WTC11 (cell line): ENCODE results near the gene ABCA13. TPM values are rescaled to one million over a fixed set of nuclear protein-coding genes. Genes with fewer than 3 reads are reported as not detected.

Source experiments
- ATAC-seq: fragments of 200-7000 bp; cut with Tn5 transposase; 2 replicates; pipeline ENCODE4 v1.10.0; 2021; ENCODE audit warnings: mild to moderate bottlenecking, moderate library complexity
- CTCF ChIA-PET: fragments of 300-600 bp; sonication (Branson Sonifier 250); formaldehyde crosslinking; loops from one replicate; lab custom pipeline; 2021; ENCODE audit warnings: antibody characterized with exemption; lab: Charles Lee
- POLR2A ChIA-PET: fragments of 350-600 bp; sonication (Branson Sonifier 250); formaldehyde crosslinking; loops from one replicate; lab custom pipeline; 2021; ENCODE audit warnings: antibody characterized with exemption; lab: Charles Lee
- DNase-seq: peaks from one replicate; pipeline ENCODE4 v3.0.0; 2021; ENCODE audit warnings: low spot score
- H3K27ac Mint-ChIP-seq: 2 replicates; pipeline ENCODE4 v1.8.0; 2021; ENCODE audit warnings: mixed read lengths
- H3K27me3 Mint-ChIP-seq: 2 replicates; pipeline ENCODE4 v1.8.0; 2021; ENCODE audit warnings: low read depth, mild to moderate bottlenecking, moderate library complexity, mixed read lengths
- H3K36me3 Mint-ChIP-seq: 2 replicates; pipeline ENCODE4 v1.8.0; 2021; ENCODE audit warnings: mixed read lengths
- H3K4me1 Mint-ChIP-seq: 2 replicates; pipeline ENCODE4 v1.8.0; 2022; ENCODE audit warnings: mixed read lengths
- H3K4me3 Mint-ChIP-seq: 2 replicates; pipeline ENCODE4 v1.8.0; 2021; ENCODE audit warnings: mild to moderate bottlenecking, moderate library complexity, mixed read lengths
- H3K9me3 Mint-ChIP-seq: 2 replicates; pipeline ENCODE4 v1.8.0; 2021; ENCODE audit warnings: mixed read lengths
- EMX1 ChIP-seq: fragments of 250-450 bp; sonication (Bioruptor Pico); IDR thresholded peaks from 2 replicates; pipeline ENCODE4 v1.8.0; 2021; ENCODE audit warnings: mild to moderate bottlenecking
- FOXJ3 ChIP-seq: sonication (generic); formaldehyde crosslinking; IDR thresholded peaks from 2 replicates; pipeline ENCODE4 v1.9.0; 2021; ENCODE audit warnings: missing genetic modification reagents, mild to moderate bottlenecking, borderline replicate concordance
- IRF2 ChIP-seq: sonication (generic); formaldehyde crosslinking; IDR thresholded peaks from 2 replicates; pipeline ENCODE4 v1.8.0; 2022; ENCODE audit warnings: low read depth, missing genetic modification reagents, borderline replicate concordance
- NR2C2 ChIP-seq: sonication (generic); formaldehyde crosslinking; IDR thresholded peaks from 2 replicates; pipeline ENCODE4 v1.8.0; 2022; ENCODE audit warnings: mild to moderate bottlenecking, missing genetic modification reagents
- OVOL2 ChIP-seq: fragments of 250-450 bp; sonication (Bioruptor Pico); IDR thresholded peaks from 2 replicates; pipeline ENCODE4 v1.9.0; 2021; ENCODE audit warnings: mild to moderate bottlenecking, borderline replicate concordance
- PRRX2 ChIP-seq: fragments of 250-450 bp; sonication (Bioruptor Pico); IDR thresholded peaks from 2 replicates; pipeline ENCODE4 v1.8.0; 2021; ENCODE audit warnings: mild to moderate bottlenecking
- RELA ChIP-seq: sonication (generic); formaldehyde crosslinking; IDR thresholded peaks from 2 replicates; pipeline ENCODE4 v1.8.1; 2022; ENCODE audit warnings: missing genetic modification reagents, mild to moderate bottlenecking, borderline replicate concordance
- SMAD3 ChIP-seq: sonication (generic); formaldehyde crosslinking; IDR thresholded peaks from 2 replicates; pipeline ENCODE4 v1.8.0; 2022; ENCODE audit warnings: missing genetic modification reagents, mild to moderate bottlenecking, borderline replicate concordance
- TCF7 ChIP-seq: sonication (generic); formaldehyde crosslinking; IDR thresholded peaks from 2 replicates; pipeline ENCODE4 v1.8.0; 2022; ENCODE audit warnings: mild to moderate bottlenecking, low read depth, missing genetic modification reagents, moderate library complexity
- TEAD4 ChIP-seq: sonication (generic); formaldehyde crosslinking; IDR thresholded peaks from 2 replicates; pipeline ENCODE4 v1.8.0; 2022; ENCODE audit warnings: mild to moderate bottlenecking, missing genetic modification reagents
- ZNF121 ChIP-seq: sonication (generic); formaldehyde crosslinking; IDR thresholded peaks from 2 replicates; pipeline ENCODE4 v1.8.0; 2023; ENCODE audit warnings: missing genetic modification reagents
- ZNF138 ChIP-seq: sonication (generic); formaldehyde crosslinking; conservative IDR thresholded peaks from 2 replicates; pipeline ENCODE4 v1.8.1; 2022; ENCODE audit warnings: mild to moderate bottlenecking, moderate library complexity, missing genetic modification reagents
- ZNF232 ChIP-seq: sonication (generic); formaldehyde crosslinking; IDR thresholded peaks from 2 replicates; pipeline ENCODE4 v1.8.0; 2022; ENCODE audit warnings: mild to moderate bottlenecking, missing genetic modification reagents
- ZNF671 ChIP-seq: fragments of 250-450 bp; sonication (Bioruptor Pico); IDR thresholded peaks from 2 replicates; pipeline ENCODE4 v1.8.0; 2021; ENCODE audit warnings: mild to moderate bottlenecking
- total RNA-seq: library from RNA; stranded (reverse); gene quantifications from 3 replicates; pipeline ENCODE4 v1.2.3, GENCODE V29; 2021
- TF ChIP-seq, protein P1 (sequence below): sonication (generic); formaldehyde crosslinking; IDR thresholded peaks from 2 replicates; pipeline ENCODE4 v1.8.1; 2022; ENCODE audit warnings: mild to moderate bottlenecking, missing genetic modification reagents, moderate library complexity, borderline replicate concordance
- TF ChIP-seq, protein P2 (sequence below): fragments of 250-450 bp; sonication (Bioruptor Pico); IDR thresholded peaks from 2 replicates; pipeline ENCODE4 v1.9.0; 2021; ENCODE audit warnings: mild to moderate bottlenecking
- TF ChIP-seq, protein P3 (sequence below): sonication (generic); formaldehyde crosslinking; IDR thresholded peaks from 2 replicates; pipeline ENCODE4 v1.8.1; 2022; ENCODE audit warnings: missing genetic modification reagents, borderline replicate concordance
- TF ChIP-seq, protein P4 (sequence below): sonication (generic); formaldehyde crosslinking; IDR thresholded peaks from 2 replicates; pipeline ENCODE4 v1.8.0; 2022; ENCODE audit warnings: mild to moderate bottlenecking, missing genetic modification reagents
- TF ChIP-seq, protein P5 (sequence below): sonication (generic); formaldehyde crosslinking; IDR thresholded peaks from 2 replicates; pipeline ENCODE4 v1.8.0; 2023; ENCODE audit warnings: mild to moderate bottlenecking, missing genetic modification reagents
- TF ChIP-seq, protein P6 (sequence below): fragments of 250-450 bp; sonication (Bioruptor Pico); IDR thresholded peaks from 2 replicates; pipeline ENCODE4 v1.9.0; 2021; ENCODE audit warnings: moderate library complexity, mild to moderate bottlenecking, inconsistent platforms, borderline replicate concordance
- TF ChIP-seq, protein P7 (sequence below): sonication (generic); formaldehyde crosslinking; IDR thresholded peaks from 2 replicates; pipeline ENCODE4 v1.8.1; 2023; ENCODE audit warnings: mild to moderate bottlenecking, missing genetic modification reagents
- TF ChIP-seq, protein P8 (sequence below): fragments of 250-450 bp; sonication (Bioruptor Pico); IDR thresholded peaks from 2 replicates; pipeline ENCODE4 v1.8.0; 2021; ENCODE audit warnings: mild to moderate bottlenecking

ABCA13 gene
- total RNA-seq, 1 experiment from 2014 or later: 0.04 TPM

DNA sequence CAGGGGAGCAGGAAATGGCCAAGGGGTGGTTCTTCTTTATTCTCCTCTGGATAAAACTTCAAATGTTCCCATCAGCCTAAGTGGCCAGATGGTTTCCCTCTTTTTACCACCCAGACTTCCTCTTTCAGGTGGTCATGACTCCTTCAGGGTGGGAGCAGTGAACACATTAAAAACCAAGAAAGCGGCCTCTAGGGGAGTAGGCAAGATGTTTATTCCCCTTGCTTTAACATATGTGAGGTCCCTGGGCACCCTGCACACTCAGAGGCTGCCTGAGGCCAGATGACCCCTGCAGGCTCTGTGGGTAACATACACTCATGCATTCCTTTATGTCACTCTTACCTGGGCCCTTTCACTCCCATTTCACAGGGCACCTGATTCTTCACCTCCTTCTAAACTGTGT lies 357.4 kb downstream of the ABCA13 start (continued):
- TF ChIP-seq, protein P1, sequence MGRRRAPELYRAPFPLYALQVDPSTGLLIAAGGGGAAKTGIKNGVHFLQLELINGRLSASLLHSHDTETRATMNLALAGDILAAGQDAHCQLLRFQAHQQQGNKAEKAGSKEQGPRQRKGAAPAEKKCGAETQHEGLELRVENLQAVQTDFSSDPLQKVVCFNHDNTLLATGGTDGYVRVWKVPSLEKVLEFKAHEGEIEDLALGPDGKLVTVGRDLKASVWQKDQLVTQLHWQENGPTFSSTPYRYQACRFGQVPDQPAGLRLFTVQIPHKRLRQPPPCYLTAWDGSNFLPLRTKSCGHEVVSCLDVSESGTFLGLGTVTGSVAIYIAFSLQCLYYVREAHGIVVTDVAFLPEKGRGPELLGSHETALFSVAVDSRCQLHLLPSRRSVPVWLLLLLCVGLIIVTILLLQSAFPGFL: no peak
- TF ChIP-seq NR2C2 (no peak), ZNF671 (CRISPR knock-in tag) (no peak), SMAD3 (CRISPR knock-in tag) (no peak), EMX1 (no peak), PRRX2 (CRISPR knock-in tag) (no peak)
- TF ChIP-seq, protein P2, sequence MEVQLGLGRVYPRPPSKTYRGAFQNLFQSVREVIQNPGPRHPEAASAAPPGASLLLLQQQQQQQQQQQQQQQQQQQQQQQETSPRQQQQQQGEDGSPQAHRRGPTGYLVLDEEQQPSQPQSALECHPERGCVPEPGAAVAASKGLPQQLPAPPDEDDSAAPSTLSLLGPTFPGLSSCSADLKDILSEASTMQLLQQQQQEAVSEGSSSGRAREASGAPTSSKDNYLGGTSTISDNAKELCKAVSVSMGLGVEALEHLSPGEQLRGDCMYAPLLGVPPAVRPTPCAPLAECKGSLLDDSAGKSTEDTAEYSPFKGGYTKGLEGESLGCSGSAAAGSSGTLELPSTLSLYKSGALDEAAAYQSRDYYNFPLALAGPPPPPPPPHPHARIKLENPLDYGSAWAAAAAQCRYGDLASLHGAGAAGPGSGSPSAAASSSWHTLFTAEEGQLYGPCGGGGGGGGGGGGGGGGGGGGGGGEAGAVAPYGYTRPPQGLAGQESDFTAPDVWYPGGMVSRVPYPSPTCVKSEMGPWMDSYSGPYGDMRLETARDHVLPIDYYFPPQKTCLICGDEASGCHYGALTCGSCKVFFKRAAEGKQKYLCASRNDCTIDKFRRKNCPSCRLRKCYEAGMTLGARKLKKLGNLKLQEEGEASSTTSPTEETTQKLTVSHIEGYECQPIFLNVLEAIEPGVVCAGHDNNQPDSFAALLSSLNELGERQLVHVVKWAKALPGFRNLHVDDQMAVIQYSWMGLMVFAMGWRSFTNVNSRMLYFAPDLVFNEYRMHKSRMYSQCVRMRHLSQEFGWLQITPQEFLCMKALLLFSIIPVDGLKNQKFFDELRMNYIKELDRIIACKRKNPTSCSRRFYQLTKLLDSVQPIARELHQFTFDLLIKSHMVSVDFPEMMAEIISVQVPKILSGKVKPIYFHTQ (CRISPR knock-in tag): no peak
- TF ChIP-seq, protein P3, sequence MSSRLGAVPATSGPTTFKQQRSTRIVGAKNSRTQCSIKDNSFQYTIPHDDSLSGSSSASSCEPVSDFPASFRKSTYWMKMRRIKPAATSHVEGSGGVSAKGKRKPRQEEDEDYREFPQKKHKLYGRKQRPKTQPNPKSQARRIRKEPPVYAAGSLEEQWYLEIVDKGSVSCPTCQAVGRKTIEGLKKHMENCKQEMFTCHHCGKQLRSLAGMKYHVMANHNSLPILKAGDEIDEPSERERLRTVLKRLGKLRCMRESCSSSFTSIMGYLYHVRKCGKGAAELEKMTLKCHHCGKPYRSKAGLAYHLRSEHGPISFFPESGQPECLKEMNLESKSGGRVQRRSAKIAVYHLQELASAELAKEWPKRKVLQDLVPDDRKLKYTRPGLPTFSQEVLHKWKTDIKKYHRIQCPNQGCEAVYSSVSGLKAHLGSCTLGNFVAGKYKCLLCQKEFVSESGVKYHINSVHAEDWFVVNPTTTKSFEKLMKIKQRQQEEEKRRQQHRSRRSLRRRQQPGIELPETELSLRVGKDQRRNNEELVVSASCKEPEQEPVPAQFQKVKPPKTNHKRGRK (CRISPR knock-in tag): no peak
- TF ChIP-seq, protein P4, sequence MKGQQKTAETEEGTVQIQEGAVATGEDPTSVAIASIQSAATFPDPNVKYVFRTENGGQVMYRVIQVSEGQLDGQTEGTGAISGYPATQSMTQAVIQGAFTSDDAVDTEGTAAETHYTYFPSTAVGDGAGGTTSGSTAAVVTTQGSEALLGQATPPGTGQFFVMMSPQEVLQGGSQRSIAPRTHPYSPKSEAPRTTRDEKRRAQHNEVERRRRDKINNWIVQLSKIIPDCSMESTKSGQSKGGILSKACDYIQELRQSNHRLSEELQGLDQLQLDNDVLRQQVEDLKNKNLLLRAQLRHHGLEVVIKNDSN (CRISPR knock-in tag): no peak
- TF ChIP-seq, protein P5, sequence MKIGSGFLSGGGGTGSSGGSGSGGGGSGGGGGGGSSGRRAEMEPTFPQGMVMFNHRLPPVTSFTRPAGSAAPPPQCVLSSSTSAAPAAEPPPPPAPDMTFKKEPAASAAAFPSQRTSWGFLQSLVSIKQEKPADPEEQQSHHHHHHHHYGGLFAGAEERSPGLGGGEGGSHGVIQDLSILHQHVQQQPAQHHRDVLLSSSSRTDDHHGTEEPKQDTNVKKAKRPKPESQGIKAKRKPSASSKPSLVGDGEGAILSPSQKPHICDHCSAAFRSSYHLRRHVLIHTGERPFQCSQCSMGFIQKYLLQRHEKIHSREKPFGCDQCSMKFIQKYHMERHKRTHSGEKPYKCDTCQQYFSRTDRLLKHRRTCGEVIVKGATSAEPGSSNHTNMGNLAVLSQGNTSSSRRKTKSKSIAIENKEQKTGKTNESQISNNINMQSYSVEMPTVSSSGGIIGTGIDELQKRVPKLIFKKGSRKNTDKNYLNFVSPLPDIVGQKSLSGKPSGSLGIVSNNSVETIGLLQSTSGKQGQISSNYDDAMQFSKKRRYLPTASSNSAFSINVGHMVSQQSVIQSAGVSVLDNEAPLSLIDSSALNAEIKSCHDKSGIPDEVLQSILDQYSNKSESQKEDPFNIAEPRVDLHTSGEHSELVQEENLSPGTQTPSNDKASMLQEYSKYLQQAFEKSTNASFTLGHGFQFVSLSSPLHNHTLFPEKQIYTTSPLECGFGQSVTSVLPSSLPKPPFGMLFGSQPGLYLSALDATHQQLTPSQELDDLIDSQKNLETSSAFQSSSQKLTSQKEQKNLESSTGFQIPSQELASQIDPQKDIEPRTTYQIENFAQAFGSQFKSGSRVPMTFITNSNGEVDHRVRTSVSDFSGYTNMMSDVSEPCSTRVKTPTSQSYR (CRISPR knock-in tag): no peak
- TF ChIP-seq, protein P6, sequence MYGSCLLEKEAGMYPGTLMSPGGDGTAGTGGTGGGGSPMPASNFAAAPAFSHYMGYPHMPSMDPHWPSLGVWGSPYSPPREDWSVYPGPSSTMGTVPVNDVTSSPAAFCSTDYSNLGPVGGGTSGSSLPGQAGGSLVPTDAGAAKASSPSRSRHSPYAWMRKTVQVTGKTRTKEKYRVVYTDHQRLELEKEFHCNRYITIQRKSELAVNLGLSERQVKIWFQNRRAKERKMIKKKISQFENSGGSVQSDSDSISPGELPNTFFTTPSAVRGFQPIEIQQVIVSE: no peak

DNA sequence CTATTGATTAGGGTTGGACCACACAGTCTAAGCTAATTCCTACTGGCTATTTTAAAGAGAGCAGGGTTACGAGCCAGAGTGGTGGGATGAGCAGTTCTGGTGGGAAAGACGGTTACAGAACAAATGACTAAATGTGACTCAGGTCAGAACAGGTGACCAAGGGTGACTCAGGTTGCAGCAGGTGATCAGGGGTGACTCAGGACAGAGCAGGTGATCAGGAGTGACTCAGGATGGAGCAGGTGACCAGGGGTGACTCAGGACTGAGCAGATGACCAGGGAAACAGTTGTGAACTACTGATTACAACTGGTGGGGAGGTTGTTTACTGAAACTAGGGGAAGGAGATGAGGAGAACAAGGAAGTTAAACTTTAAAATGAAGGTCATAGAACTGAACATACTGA lies 366.3 kb downstream of the ABCA13 start:
- DNase-seq (no peak), ATAC-seq (no peak)
- Mint-ChIP-seq H3K36me3 (peaks cover 31% of the 10 kb centered on the region), H3K9me3 (peaks cover 45% of the 10 kb centered on the region), H3K27me3 (no peaks in the 10 kb centered on the region), H3K27ac (no peak overlapping the region), H3K4me3 (no peak overlapping the region), H3K4me1 (peaks cover 20% of the 10 kb centered on the region)
- ChIA-PET POLR2A (no interaction called here), CTCF (no interaction called here)
- TF ChIP-seq, protein P2 (CRISPR knock-in tag): no peak
- no peak for TF ChIP-seq FOXJ3 (CRISPR knock-in tag)
- TF ChIP-seq ZNF138 (CRISPR knock-in tag): no peak
- no peak for TF ChIP-seq TCF7 (CRISPR knock-in tag)
- no peak for TF ChIP-seq RELA (CRISPR knock-in tag)
- TF ChIP-seq, protein P7, sequence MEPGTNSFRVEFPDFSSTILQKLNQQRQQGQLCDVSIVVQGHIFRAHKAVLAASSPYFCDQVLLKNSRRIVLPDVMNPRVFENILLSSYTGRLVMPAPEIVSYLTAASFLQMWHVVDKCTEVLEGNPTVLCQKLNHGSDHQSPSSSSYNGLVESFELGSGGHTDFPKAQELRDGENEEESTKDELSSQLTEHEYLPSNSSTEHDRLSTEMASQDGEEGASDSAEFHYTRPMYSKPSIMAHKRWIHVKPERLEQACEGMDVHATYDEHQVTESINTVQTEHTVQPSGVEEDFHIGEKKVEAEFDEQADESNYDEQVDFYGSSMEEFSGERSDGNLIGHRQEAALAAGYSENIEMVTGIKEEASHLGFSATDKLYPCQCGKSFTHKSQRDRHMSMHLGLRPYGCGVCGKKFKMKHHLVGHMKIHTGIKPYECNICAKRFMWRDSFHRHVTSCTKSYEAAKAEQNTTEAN (CRISPR knock-in tag): no peak
- TF ChIP-seq, protein P8, sequence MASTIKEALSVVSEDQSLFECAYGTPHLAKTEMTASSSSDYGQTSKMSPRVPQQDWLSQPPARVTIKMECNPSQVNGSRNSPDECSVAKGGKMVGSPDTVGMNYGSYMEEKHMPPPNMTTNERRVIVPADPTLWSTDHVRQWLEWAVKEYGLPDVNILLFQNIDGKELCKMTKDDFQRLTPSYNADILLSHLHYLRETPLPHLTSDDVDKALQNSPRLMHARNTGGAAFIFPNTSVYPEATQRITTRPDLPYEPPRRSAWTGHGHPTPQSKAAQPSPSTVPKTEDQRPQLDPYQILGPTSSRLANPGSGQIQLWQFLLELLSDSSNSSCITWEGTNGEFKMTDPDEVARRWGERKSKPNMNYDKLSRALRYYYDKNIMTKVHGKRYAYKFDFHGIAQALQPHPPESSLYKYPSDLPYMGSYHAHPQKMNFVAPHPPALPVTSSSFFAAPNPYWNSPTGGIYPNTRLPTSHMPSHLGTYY: no peak
- no peak for TF ChIP-seq IRF2 (CRISPR knock-in tag)
- no peak for TF ChIP-seq ZNF232 (CRISPR knock-in tag)
- no peak for TF ChIP-seq OVOL2 (CRISPR knock-in tag)
- TF ChIP-seq TEAD4: no peak
- TF ChIP-seq ZNF121 (CRISPR knock-in tag): no peak
